Measurements from ENCODE around the gene IER5. TPM values are rescaled to one million over a fixed set of nuclear protein-coding genes. Genes with fewer than 3 reads are reported as not detected.

Gene IER5
- total RNA-seq, 1 donor from 2014 or later, result 8.8 TPM

- Mint-ChIP-seq H3K27ac (ENCODE audit: unreplicated experiment) (no peak overlapping the region), H3K4me1 (ENCODE audit: low read depth, unreplicated experiment) (peaks cover 37% of the 10 kb centered on the region), H3K27me3 (ENCODE audit: unreplicated experiment) (peaks cover 14% of the 10 kb centered on the region), H3K9me3 (ENCODE audit: unreplicated experiment) (peaks cover 11% of the 10 kb centered on the region), H3K4me3 (ENCODE audit: unreplicated experiment) (no peak overlapping the region), H3K36me3 (ENCODE audit: unreplicated experiment) (peaks cover 5% of the 10 kb centered on the region)
- TF ChIP-seq, protein P1, sequence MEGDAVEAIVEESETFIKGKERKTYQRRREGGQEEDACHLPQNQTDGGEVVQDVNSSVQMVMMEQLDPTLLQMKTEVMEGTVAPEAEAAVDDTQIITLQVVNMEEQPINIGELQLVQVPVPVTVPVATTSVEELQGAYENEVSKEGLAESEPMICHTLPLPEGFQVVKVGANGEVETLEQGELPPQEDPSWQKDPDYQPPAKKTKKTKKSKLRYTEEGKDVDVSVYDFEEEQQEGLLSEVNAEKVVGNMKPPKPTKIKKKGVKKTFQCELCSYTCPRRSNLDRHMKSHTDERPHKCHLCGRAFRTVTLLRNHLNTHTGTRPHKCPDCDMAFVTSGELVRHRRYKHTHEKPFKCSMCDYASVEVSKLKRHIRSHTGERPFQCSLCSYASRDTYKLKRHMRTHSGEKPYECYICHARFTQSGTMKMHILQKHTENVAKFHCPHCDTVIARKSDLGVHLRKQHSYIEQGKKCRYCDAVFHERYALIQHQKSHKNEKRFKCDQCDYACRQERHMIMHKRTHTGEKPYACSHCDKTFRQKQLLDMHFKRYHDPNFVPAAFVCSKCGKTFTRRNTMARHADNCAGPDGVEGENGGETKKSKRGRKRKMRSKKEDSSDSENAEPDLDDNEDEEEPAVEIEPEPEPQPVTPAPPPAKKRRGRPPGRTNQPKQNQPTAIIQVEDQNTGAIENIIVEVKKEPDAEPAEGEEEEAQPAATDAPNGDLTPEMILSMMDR (IDR thresholded peaks at IDR 0.05; ENCODE audit: partially characterized antibody, unreplicated experiment), result no peak
- DNase-seq, result no peak
Observed at GRCh38 chr1:181108304-181108867, 19.9 kb downstream of the IER5 start.

DNA sequence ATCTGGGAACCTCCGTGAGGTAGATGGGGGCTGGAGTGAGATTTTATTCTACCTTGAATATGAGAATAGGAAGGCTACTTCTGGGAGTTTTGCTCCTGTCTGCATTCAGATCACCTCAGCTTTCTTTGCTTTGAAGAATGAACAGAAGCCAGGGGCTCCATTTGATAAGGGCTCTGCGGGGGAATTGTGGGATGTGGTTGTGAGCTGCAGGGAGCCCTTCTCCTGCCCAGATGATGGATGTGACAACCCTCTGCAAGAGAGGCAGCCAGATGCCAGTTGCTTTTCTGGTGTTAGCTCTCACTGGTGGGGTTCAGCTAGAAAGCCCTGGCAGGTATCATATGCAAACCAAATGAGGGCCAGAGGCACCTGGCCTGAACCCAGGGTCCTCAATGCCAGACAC is 21.5 kb downstream of the IER5 start:
- H3K27ac Mint-ChIP-seq (ENCODE audit: unreplicated experiment), result no peak overlapping the region
- peaks cover 9% of the 10 kb centered on the region for H3K27me3 Mint-ChIP-seq (ENCODE audit: unreplicated experiment)
- DNase-seq, result no peak
- H3K36me3 Mint-ChIP-seq (ENCODE audit: unreplicated experiment), result peaks cover 5% of the 10 kb centered on the region
- H3K9me3 Mint-ChIP-seq (ENCODE audit: unreplicated experiment), result peaks cover 9% of the 10 kb centered on the region
- TF ChIP-seq, protein P1 (IDR thresholded peaks at IDR 0.05; ENCODE audit: partially characterized antibody, unreplicated experiment), result no peak
- peaks cover 31% of the 10 kb centered on the region for H3K4me1 Mint-ChIP-seq (ENCODE audit: low read depth, unreplicated experiment)
- no peak overlapping the region for H3K4me3 Mint-ChIP-seq (ENCODE audit: unreplicated experiment)

- TF ChIP-seq, protein P1 (IDR thresholded peaks at IDR 0.05; ENCODE audit: partially characterized antibody, unreplicated experiment), result no peak
- peaks cover 27% of the 10 kb centered on the region for H3K4me1 Mint-ChIP-seq (ENCODE audit: low read depth, unreplicated experiment)
- peaks cover 9% of the 10 kb centered on the region for H3K27me3 Mint-ChIP-seq (ENCODE audit: unreplicated experiment)
- H3K9me3 Mint-ChIP-seq (ENCODE audit: unreplicated experiment), result peaks cover 4% of the 10 kb centered on the region
- no peak for DNase-seq
- H3K36me3 Mint-ChIP-seq (ENCODE audit: unreplicated experiment), result peaks cover 5% of the 10 kb centered on the region
- no peak overlapping the region for H3K27ac Mint-ChIP-seq (ENCODE audit: unreplicated experiment)
- H3K4me3 Mint-ChIP-seq (ENCODE audit: unreplicated experiment), result no peak overlapping the region
Observed at GRCh38 chr1:181111559-181111958, 23.1 kb downstream of the IER5 start.

DNA sequence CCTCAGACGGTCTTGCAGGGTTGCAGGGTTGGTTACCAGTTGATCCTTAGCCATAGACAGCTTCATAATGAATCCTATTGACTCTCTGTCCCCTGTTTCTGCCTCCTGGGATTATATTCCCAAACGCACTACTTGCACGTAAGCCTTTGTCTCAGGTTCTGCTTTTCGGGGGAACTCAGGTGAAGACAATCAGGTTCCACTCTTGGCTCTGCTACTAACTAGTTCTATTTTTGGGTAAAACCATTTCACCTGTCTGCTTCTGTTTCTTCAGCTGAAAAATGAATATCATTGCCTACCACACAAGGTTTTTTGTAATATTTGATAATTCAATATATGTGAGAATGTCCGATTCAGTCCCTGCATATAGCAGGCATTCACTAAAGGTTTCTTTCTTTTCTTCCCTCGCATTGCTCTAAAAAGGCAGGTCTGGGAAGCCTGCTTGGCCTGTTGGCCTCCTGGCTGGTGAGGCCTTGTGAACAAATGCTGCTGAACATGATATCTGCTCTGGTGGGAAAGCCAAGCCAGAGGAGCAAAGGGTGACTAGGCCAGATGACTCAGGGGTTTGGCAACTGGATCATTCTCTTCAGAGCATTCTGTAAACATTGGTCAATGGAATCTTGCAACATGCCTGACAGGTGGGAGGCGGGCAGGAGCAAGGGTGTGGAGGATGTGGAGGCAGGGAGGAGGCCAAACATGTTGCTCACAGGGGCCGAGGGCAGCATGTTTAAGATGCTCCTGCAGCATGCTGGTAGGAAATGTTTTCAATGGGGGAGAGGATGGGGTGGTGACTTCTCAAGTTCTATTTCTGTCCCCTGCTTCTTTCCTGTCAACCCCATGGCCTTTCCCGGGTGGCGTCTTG is 23.8 kb downstream of the IER5 start:
- peaks cover 9% of the 10 kb centered on the region for H3K27me3 Mint-ChIP-seq (ENCODE audit: unreplicated experiment)
- no peak overlapping the region for H3K4me3 Mint-ChIP-seq (ENCODE audit: unreplicated experiment)

More for the DNA sequence above, 23.8 kb downstream of the IER5 start:
- DNase-seq, result no peak
- TF ChIP-seq, protein P1 (IDR thresholded peaks at IDR 0.05; ENCODE audit: partially characterized antibody, unreplicated experiment), result no peak
- Mint-ChIP-seq H3K9me3 (ENCODE audit: unreplicated experiment) (peaks cover 3% of the 10 kb centered on the region), H3K4me1 (ENCODE audit: low read depth, unreplicated experiment) (peaks cover 27% of the 10 kb centered on the region), H3K36me3 (ENCODE audit: unreplicated experiment) (peaks cover 5% of the 10 kb centered on the region), H3K27ac (ENCODE audit: unreplicated experiment) (no peak overlapping the region)
